HEK293 (cell line): ENCODE results near the gene CDH24.

Experiments
- EGR2 ChIP-seq: fragments of 450-650 bp; formaldehyde crosslinking; IDR thresholded peaks from 2 replicates; pipeline ENCODE4 v1.5.1; 2016; ENCODE audit warnings: low read depth, missing biosample characterization, missing genetic modification characterization
- GFI1B ChIP-seq: fragments of 450-650 bp; formaldehyde crosslinking; IDR thresholded peaks from 2 replicates; pipeline ENCODE4 v1.5.1; 2016; ENCODE audit warnings: missing biosample characterization, missing genetic modification characterization
- HOXD13 ChIP-seq: sonication (generic); formaldehyde crosslinking; IDR thresholded peaks from 2 replicates; pipeline ENCODE4 v1.8.0; 2022; ENCODE audit warnings: missing genetic modification reagents, borderline replicate concordance
- KLF16 ChIP-seq: fragments of 450-650 bp; formaldehyde crosslinking; IDR thresholded peaks from 2 replicates; pipeline ENCODE4 v1.5.1; 2017; ENCODE audit warnings: missing biosample characterization, missing genetic modification characterization
- PATZ1 ChIP-seq: fragments of 450-650 bp; formaldehyde crosslinking; IDR thresholded peaks from 2 replicates; pipeline ENCODE4 v1.5.1; 2016; ENCODE audit warnings: missing biosample characterization, missing genetic modification characterization
- SP2 ChIP-seq: fragments of 450-650 bp; formaldehyde crosslinking; IDR thresholded peaks from 2 replicates; pipeline ENCODE4 v1.5.1; 2016; ENCODE audit warnings: missing biosample characterization, missing genetic modification characterization
- SP7 ChIP-seq: fragments of 450-650 bp; formaldehyde crosslinking; IDR thresholded peaks from 2 replicates; pipeline ENCODE4 v1.5.1; 2016; ENCODE audit warnings: missing biosample characterization, missing genetic modification characterization
- WT1 ChIP-seq: fragments of 450-650 bp; formaldehyde crosslinking; IDR thresholded peaks from 2 replicates; pipeline ENCODE4 v1.5.1; 2016; ENCODE audit warnings: missing biosample characterization, missing genetic modification characterization
- ZBTB17 ChIP-seq: fragments of 450-650 bp; formaldehyde crosslinking; IDR thresholded peaks from 2 replicates; pipeline ENCODE4 v1.5.1; 2016; ENCODE audit warnings: missing biosample characterization, missing genetic modification characterization
- ZBTB21 ChIP-seq: fragments of 450-650 bp; formaldehyde crosslinking; IDR thresholded peaks from 2 replicates; pipeline ENCODE4 v1.5.1; 2017; ENCODE audit warnings: missing biosample characterization, missing genetic modification characterization
- ZNF114 ChIP-seq: fragments of 450-650 bp; formaldehyde crosslinking; IDR thresholded peaks from 2 replicates; pipeline ENCODE4 v1.5.0; 2017; ENCODE audit warnings: missing biosample characterization, missing genetic modification characterization
- ZNF16 ChIP-seq: fragments of 450-650 bp; formaldehyde crosslinking; IDR thresholded peaks from 2 replicates; pipeline ENCODE4 v1.5.1; 2016; ENCODE audit warnings: low read depth, missing biosample characterization, missing genetic modification characterization
- ZNF19 ChIP-seq: fragments of 450-650 bp; formaldehyde crosslinking; IDR thresholded peaks from 2 replicates; pipeline ENCODE4; 2016; ENCODE audit warnings: missing biosample characterization, missing genetic modification characterization, low read depth
- ZNF23 ChIP-seq: fragments of 450-650 bp; formaldehyde crosslinking; IDR thresholded peaks from 2 replicates; pipeline ENCODE4 v1.5.1; 2016; ENCODE audit warnings: missing biosample characterization, missing genetic modification characterization, borderline replicate concordance
- ZNF274 ChIP-seq, 2 experiments: fragments of 200-500 bp in 1 of 2; fragments of 450-650 bp in 1 of 2; sonication (Bioruptor generic) in 1 of 2; formaldehyde crosslinking in 1 of 2; IDR thresholded peaks; 2 replicates each; pipeline versions ENCODE4 v1.5.1 to v1.6.1; 2014 to 2016; ENCODE audit warnings: borderline replicate concordance in 1 of 2, inconsistent platforms in 1 of 2, low read length in 1 of 2, missing biosample characterization in 1 of 2, missing genetic modification characterization in 1 of 2
- ZNF292 ChIP-seq: fragments of 450-650 bp; formaldehyde crosslinking; IDR thresholded peaks from 2 replicates; pipeline ENCODE4 v1.5.1; 2016; ENCODE audit warnings: low read depth, missing biosample characterization, missing genetic modification characterization, borderline replicate concordance
- ZNF302 ChIP-seq: fragments of 450-650 bp; formaldehyde crosslinking; IDR thresholded peaks from 2 replicates; pipeline ENCODE4 v1.5.1; 2016; ENCODE audit warnings: missing biosample characterization, missing genetic modification characterization, low read depth
- ZNF362 ChIP-seq: fragments of 450-650 bp; formaldehyde crosslinking; IDR thresholded peaks from 2 replicates; pipeline ENCODE4 v1.5.1; 2016; ENCODE audit warnings: missing biosample characterization, missing genetic modification characterization
- ZNF423 ChIP-seq: fragments of 450-650 bp; formaldehyde crosslinking; IDR thresholded peaks from 2 replicates; pipeline ENCODE4 v1.5.1; 2016; ENCODE audit warnings: missing biosample characterization, missing genetic modification characterization
- ZNF433 ChIP-seq: fragments of 450-650 bp; formaldehyde crosslinking; IDR thresholded peaks from 2 replicates; pipeline ENCODE4 v1.5.1; 2016; ENCODE audit warnings: missing biosample characterization, missing genetic modification characterization, low read depth
- ZNF513 ChIP-seq: fragments of 450-650 bp; IDR thresholded peaks from 2 replicates; pipeline ENCODE4 v1.5.1; 2018; ENCODE audit warnings: missing biosample characterization, missing genetic modification characterization
- ZNF521 ChIP-seq: fragments of 450-650 bp; formaldehyde crosslinking; IDR thresholded peaks from 2 replicates; pipeline ENCODE4 v1.5.1; 2017; ENCODE audit warnings: missing biosample characterization, mild to moderate bottlenecking, missing genetic modification characterization
- ZNF560 ChIP-seq: fragments of 450-650 bp; formaldehyde crosslinking; IDR thresholded peaks from 2 replicates; pipeline ENCODE4 v1.5.1; 2017; ENCODE audit warnings: missing biosample characterization, missing genetic modification characterization, borderline replicate concordance
- ZNF561 ChIP-seq: fragments of 450-650 bp; IDR thresholded peaks from 2 replicates; pipeline ENCODE4 v1.5.1; 2018; ENCODE audit warnings: missing biosample characterization, missing genetic modification characterization, borderline replicate concordance
- ZNF571 ChIP-seq: fragments of 450-650 bp; formaldehyde crosslinking; IDR thresholded peaks from 2 replicates; pipeline ENCODE4 v1.5.0; 2017; ENCODE audit warnings: missing biosample characterization, missing genetic modification characterization
- ZNF580 ChIP-seq: fragments of 450-650 bp; formaldehyde crosslinking; IDR thresholded peaks from 2 replicates; pipeline ENCODE4 v1.5.1; 2016; ENCODE audit warnings: missing biosample characterization, missing genetic modification characterization
- ZNF600 ChIP-seq: fragments of 450-650 bp; formaldehyde crosslinking; IDR thresholded peaks from 2 replicates; pipeline ENCODE4 v1.5.1; 2016; ENCODE audit warnings: missing biosample characterization, missing genetic modification characterization
- ZNF747 ChIP-seq: fragments of 450-650 bp; formaldehyde crosslinking; IDR thresholded peaks from 2 replicates; pipeline ENCODE4 v1.5.1; 2016; ENCODE audit warnings: missing biosample characterization, missing genetic modification characterization
- ZNF777 ChIP-seq: fragments of 450-650 bp; formaldehyde crosslinking; IDR thresholded peaks from 2 replicates; pipeline ENCODE4 v1.5.1; 2017; ENCODE audit warnings: missing biosample characterization, missing genetic modification characterization, borderline replicate concordance
- ZSCAN30 ChIP-seq: fragments of 450-650 bp; IDR thresholded peaks from 2 replicates; pipeline ENCODE4 v1.5.1; 2018; ENCODE audit warnings: missing biosample characterization, mild to moderate bottlenecking, missing genetic modification characterization, moderate library complexity
- ZXDB ChIP-seq: fragments of 450-650 bp; formaldehyde crosslinking; IDR thresholded peaks from 2 replicates; pipeline ENCODE4 v1.5.1; 2016; ENCODE audit warnings: missing biosample characterization, missing genetic modification characterization
- TF ChIP-seq, protein P1 (sequence below): fragments of 450-650 bp; formaldehyde crosslinking; IDR thresholded peaks from 2 replicates; pipeline ENCODE4 v1.5.1; 2016; ENCODE audit warnings: missing biosample characterization, missing genetic modification characterization
- TF ChIP-seq, protein P2 (sequence below): fragments of 450-650 bp; formaldehyde crosslinking; IDR thresholded peaks from 2 replicates; pipeline ENCODE4 v1.5.1; 2017; ENCODE audit warnings: missing biosample characterization, missing genetic modification characterization

The CDH24 gene

DNA sequence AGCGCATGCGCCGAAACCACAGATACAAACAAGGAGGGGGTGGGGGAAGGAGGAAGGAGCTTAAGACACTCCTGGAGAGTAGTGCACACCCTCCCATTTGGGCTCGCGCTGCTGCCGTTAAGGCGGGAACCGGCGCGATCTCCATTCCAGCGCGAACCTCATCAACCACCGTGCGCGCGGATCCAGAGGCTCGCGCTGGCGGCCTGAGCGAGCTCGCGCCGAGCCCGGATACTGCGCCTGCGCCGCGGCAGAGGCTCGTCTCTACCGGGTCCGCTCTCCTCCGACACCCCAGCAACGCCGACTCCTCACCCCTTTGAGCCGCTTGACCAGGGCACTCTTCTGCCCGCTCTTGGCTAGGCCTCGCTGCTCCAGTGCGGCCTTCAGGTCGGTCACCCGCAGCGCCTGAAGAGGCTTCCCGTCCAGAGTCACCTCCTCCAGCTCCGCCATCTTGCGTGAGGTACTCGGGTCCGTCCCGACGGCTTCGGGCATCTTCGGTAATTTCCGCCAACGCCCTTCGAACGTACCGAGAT lies 37.4 kb upstream of the CDH24 start, which contains the start of gene ACIN1 (continued):
- TF ChIP-seq WT1 (tag by site-specific recombination) (peak; percentile 46; the same call in 1 of the 2 replicates), ZNF433 (tag by site-specific recombination) (no peak), ZNF600 (tag by site-specific recombination) (no peak; the same call in 1 of the 2 replicates), GFI1B (no peak), SP7 (tag by site-specific recombination) (peak; percentile 66), ZNF521 (tag by site-specific recombination) (no peak), SP2 (tag by site-specific recombination) (peak; percentile 35), PATZ1 (tag by site-specific recombination) (peak; percentile 39), ZNF561 (tag by site-specific recombination) (peak; percentile 28; the same call in 1 of the 2 replicates), ZNF777 (no peak), ZBTB17 (tag by site-specific recombination) (peak; percentile 71; the same call in 1 of the 2 replicates), ZNF274 (IDR thresholded peaks at IDR 0.05; ENCODE audit: low read length) (no peak), ZNF274 (tag by site-specific recombination; IDR thresholded peaks at IDR 0.05; ENCODE audit: borderline replicate concordance) (no peak), ZNF23 (tag by site-specific recombination) (no peak), ZBTB21 (tag by site-specific recombination) (0 out of 2 replicates have a peak, but pooled peaks have one; percentile 15), ZNF19 (tag by site-specific recombination) (no peak), KLF16 (tag by site-specific recombination) (peak; percentile 60; the same call in 1 of the 2 replicates), ZNF513 (tag by site-specific recombination) (no peak), ZNF580 (tag by site-specific recombination) (no peak), ZNF423 (tag by site-specific recombination) (no peak), ZNF114 (no peak), ZNF302 (tag by site-specific recombination) (no peak), ZXDB (peak; percentile 74), ZNF362 (no peak), EGR2 (no peak), ZNF560 (tag by site-specific recombination) (no peak), ZSCAN30 (0 out of 2 replicates have a peak, but pooled peaks have one; percentile 36), HOXD13 (CRISPR knock-in tag) (no peak), ZNF292 (tag by site-specific recombination) (no peak), ZNF747 (tag by site-specific recombination) (no peak), ZNF571 (tag by site-specific recombination) (no peak), ZNF16 (tag by site-specific recombination) (no peak)
- TF ChIP-seq, protein P1, sequence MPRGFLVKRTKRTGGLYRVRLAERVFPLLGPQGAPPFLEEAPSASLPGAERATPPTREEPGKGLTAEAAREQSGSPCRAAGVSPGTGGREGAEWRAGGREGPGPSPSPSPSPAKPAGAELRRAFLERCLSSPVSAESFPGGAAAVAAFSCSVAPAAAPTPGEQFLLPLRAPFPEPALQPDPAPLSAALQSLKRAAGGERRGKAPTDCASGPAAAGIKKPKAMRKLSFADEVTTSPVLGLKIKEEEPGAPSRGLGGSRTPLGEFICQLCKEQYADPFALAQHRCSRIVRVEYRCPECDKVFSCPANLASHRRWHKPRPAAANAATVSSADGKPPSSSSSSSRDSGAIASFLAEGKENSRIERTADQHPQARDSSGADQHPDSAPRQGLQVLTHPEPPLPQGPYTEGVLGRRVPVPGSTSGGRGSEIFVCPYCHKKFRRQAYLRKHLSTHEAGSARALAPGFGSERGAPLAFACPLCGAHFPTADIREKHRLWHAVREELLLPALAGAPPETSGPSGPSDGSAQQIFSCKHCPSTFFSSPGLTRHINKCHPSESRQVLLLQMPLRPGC = peak; percentile 59; the same call in 1 of the 2 replicates
- TF ChIP-seq, protein P2, sequence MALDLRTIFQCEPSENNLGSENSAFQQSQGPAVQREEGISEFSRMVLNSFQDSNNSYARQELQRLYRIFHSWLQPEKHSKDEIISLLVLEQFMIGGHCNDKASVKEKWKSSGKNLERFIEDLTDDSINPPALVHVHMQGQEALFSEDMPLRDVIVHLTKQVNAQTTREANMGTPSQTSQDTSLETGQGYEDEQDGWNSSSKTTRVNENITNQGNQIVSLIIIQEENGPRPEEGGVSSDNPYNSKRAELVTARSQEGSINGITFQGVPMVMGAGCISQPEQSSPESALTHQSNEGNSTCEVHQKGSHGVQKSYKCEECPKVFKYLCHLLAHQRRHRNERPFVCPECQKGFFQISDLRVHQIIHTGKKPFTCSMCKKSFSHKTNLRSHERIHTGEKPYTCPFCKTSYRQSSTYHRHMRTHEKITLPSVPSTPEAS (tag by site-specific recombination) = 0 out of 2 replicates have a peak, but pooled peaks have one; percentile 39
